MM.1S (cell line): ENCODE measurements around the gene CTTN.

ENCODE experiments used
- DNase-seq: peaks from one replicate; pipeline ENCODE4 v3.0.0-alpha.2; 2015
- H2AFZ ChIP-seq: fragments of 300-600 bp; sonication (generic); 2 replicates; pipeline ENCODE4 v1.6.0; 2016; ENCODE audit warnings: antibody characterized with exemption, low read length
- H3F3A ChIP-seq: fragments of 300-600 bp; sonication (generic); 2 replicates; pipeline ENCODE4 v1.6.1; 2016; ENCODE audit warnings: mild to moderate bottlenecking, antibody characterized with exemption, low read length, moderate library complexity, mixed read lengths; ENCODE audit not compliant: insufficient read depth
- H3K27ac ChIP-seq: fragments of 300-600 bp; sonication (generic); 2 replicates; pipeline ENCODE4 v1.5.1; 2016; ENCODE audit warnings: mild to moderate bottlenecking, low read length
- H3K27me3 ChIP-seq: fragments of 300-600 bp; sonication (generic); replicated peaks from 2 replicates; pipeline ENCODE4 v1.6.0; 2016; ENCODE audit warnings: low read length; ENCODE audit not compliant: insufficient read depth
- H3K36me3 ChIP-seq: fragments of 300-600 bp; sonication (generic); replicated peaks from 2 replicates; pipeline ENCODE4 v1.6.1; 2016; ENCODE audit warnings: mild to moderate bottlenecking, low read length, mixed read lengths; ENCODE audit not compliant: insufficient read depth
- H3K4me1 ChIP-seq: fragments of 300-600 bp; sonication (generic); 2 replicates; pipeline ENCODE4 v1.6.1; 2016; ENCODE audit warnings: low read length, mixed read lengths
- H3K4me2 ChIP-seq: fragments of 300-600 bp; sonication (generic); 2 replicates; pipeline ENCODE4 v1.6.0; 2016; ENCODE audit warnings: low read depth, low read length
- H3K4me3 ChIP-seq: fragments of 300-600 bp; sonication (generic); 2 replicates; pipeline ENCODE4 v1.5.1; 2016; ENCODE audit warnings: low read length, mixed read lengths
- H3K79me2 ChIP-seq: fragments of 300-600 bp; sonication (generic); 2 replicates; pipeline ENCODE4 v1.6.1; 2016; ENCODE audit warnings: mixed run types, low read length, mixed read lengths
- H3K9ac ChIP-seq: fragments of 300-600 bp; sonication (generic); 2 replicates; pipeline ENCODE4 v1.6.1; 2016; ENCODE audit warnings: low read length, mixed read lengths
- H3K9me2 ChIP-seq: fragments of 300-600 bp; sonication (generic); replicated peaks from 2 replicates; pipeline ENCODE4 v1.6.1; 2016; ENCODE audit warnings: mild to moderate bottlenecking, low read length, mixed read lengths; ENCODE audit not compliant: insufficient read depth
- H3K9me3 ChIP-seq: fragments of 300-600 bp; sonication (generic); replicated peaks from 2 replicates; pipeline ENCODE4 v1.6.1; 2016; ENCODE audit warnings: mild to moderate bottlenecking, low read length, mixed read lengths; ENCODE audit not compliant: insufficient read depth
- H4K20me1 ChIP-seq: fragments of 300-600 bp; sonication (generic); 2 replicates; pipeline ENCODE4 v1.6.1; 2016; ENCODE audit warnings: mild to moderate bottlenecking, low read length, moderate library complexity, mixed read lengths; ENCODE audit not compliant: insufficient read depth
- CTCF ChIP-seq: fragments of 300-600 bp; sonication (generic); IDR thresholded peaks from 2 replicates; pipeline ENCODE4 v1.5.1; 2016; ENCODE audit warnings: antibody characterized with exemption, low read length, mixed read lengths
- EZH2 ChIP-seq: fragments of 300-600 bp; sonication (generic); optimal IDR thresholded peaks from 2 replicates; pipeline ENCODE3; 2017; ENCODE audit warnings: low read depth, mild to moderate bottlenecking, antibody characterized with exemption, low read length, mixed read lengths
- EZH2phosphoT487 ChIP-seq: fragments of 300-600 bp; sonication (generic); IDR thresholded peaks from 2 replicates; pipeline ENCODE4 v1.6.1; 2018; ENCODE audit warnings: antibody characterized with exemption, low read length

The CTTN gene

GRCh38 chr11:70411713-70412452, 13.6 kb downstream of the CTTN start:
- no peaks in the 10 kb centered on the region for H3K79me2 ChIP-seq
- H3K9me3 ChIP-seq, result no peaks in the 10 kb centered on the region
- no peak overlapping the region for H3K9ac ChIP-seq
- no peak for DNase-seq
- H3K27ac ChIP-seq, result no peak overlapping the region
- H3K9me2 ChIP-seq, result no peaks in the 10 kb centered on the region
- H3F3A ChIP-seq, result no peaks in the 10 kb centered on the region
- no peak overlapping the region for H3K4me2 ChIP-seq
- no peak overlapping the region for H3K4me3 ChIP-seq
- H3K36me3 ChIP-seq, result no peaks in the 10 kb centered on the region
- H4K20me1 ChIP-seq, result no peaks in the 10 kb centered on the region
- H3K4me1 ChIP-seq, result no peaks in the 10 kb centered on the region
- TF ChIP-seq EZH2phosphoT487 (no peak), CTCF (no peak), EZH2 (no peak)
- H2AFZ ChIP-seq, result no peak overlapping the region
- peaks cover 81% of the 10 kb centered on the region for H3K27me3 ChIP-seq

GRCh38 chr11:70413151-70413550, 14.8 kb downstream of the CTTN start:
- Histone ChIP-seq H3K27me3 (peaks cover 71% of the 10 kb centered on the region), H3K9me2 (no peaks in the 10 kb centered on the region), H3K27ac (no peak overlapping the region), H3K79me2 (no peaks in the 10 kb centered on the region), H3K36me3 (no peaks in the 10 kb centered on the region), H3K4me2 (no peak overlapping the region), H2AFZ (no peak overlapping the region), H3K9ac (no peak overlapping the region), H3F3A (no peaks in the 10 kb centered on the region), H3K9me3 (no peaks in the 10 kb centered on the region), H4K20me1 (no peaks in the 10 kb centered on the region), H3K4me1 (no peaks in the 10 kb centered on the region), H3K4me3 (no peak overlapping the region)
- TF ChIP-seq CTCF, result no peak
- no peak for TF ChIP-seq EZH2phosphoT487
- DNase-seq, result no peak

- H3K9me2 ChIP-seq, result no peaks in the 10 kb centered on the region
- H3K9me3 ChIP-seq, result no peaks in the 10 kb centered on the region
- H3K36me3 ChIP-seq, result no peaks in the 10 kb centered on the region
- H3K4me1 ChIP-seq, result no peaks in the 10 kb centered on the region
- H3F3A ChIP-seq, result no peaks in the 10 kb centered on the region
- no peak overlapping the region for H3K4me2 ChIP-seq
- H3K9ac ChIP-seq, result no peak overlapping the region
- no peak for DNase-seq
- H3K79me2 ChIP-seq, result no peaks in the 10 kb centered on the region
- TF ChIP-seq EZH2 (no peak), CTCF (no peak), EZH2phosphoT487 (no peak)
- H4K20me1 ChIP-seq, result no peaks in the 10 kb centered on the region
- no peak overlapping the region for H3K4me3 ChIP-seq
- H3K27me3 ChIP-seq, result peaks cover 68% of the 10 kb centered on the region
- H2AFZ ChIP-seq, result no peak overlapping the region
- H3K27ac ChIP-seq, result no peak overlapping the region
Measured at GRCh38 chr11:70414341-70415100, 16.2 kb downstream of the CTTN start.
